Prostate gland (tissue), 2 donors: ENCODE measurements around the gene MESP1. TPM values are rescaled to one million over a fixed set of nuclear protein-coding genes. Genes with fewer than 3 reads are reported as not detected.
A peak's percentile ranks its signal among the peaks of the same experiment; 100 is the strongest.

Experiments used
- DNase-seq: peaks from one replicate; pipeline ENCODE4 v3.0.0-alpha.2; 2019; ENCODE audit warnings: low spot score
- H3K27ac ChIP-seq, 2 donors: fragments of 200-600 bp; sonication (generic); 2 replicates each; pipeline ENCODE4 v1.5.1; 2017 to 2019
- H3K27me3 ChIP-seq: fragments of 200-600 bp; sonication (generic); replicated peaks from 2 replicates; pipeline ENCODE4 v1.5.1; 2019; ENCODE audit not compliant: insufficient read depth
- H3K36me3 ChIP-seq, 2 donors: fragments of 200-600 bp; sonication (generic); 1 replicate in 1 of 2; 2 replicates in 1 of 2; pipeline versions ENCODE4 v1.5.1 to v1.8.1; 2017 to 2019
- H3K4me1 ChIP-seq: fragments of 200-600 bp; sonication (generic); replicated peaks from 2 replicates; pipeline ENCODE4 v1.5.1; 2019
- H3K4me3 ChIP-seq, 2 donors: fragments of 200-600 bp; sonication (generic); 2 replicates each; pipeline ENCODE4 v1.5.1; 2017 to 2019
- H3K9me3 ChIP-seq: fragments of 200-600 bp; sonication (generic); 2 replicates; pipeline ENCODE4 v1.5.1; 2017
- CTCF ChIP-seq, 4 experiments: fragments of 200-600 bp in 2 of 4; fragments of 450-650 bp in 2 of 4; sonication (generic) in 2 of 4; IDR thresholded peaks; 1 replicate in 3 of 4; 2 replicates in 1 of 4; pipeline ENCODE4 v1.5.1; 2016 to 2019; ENCODE audit warnings: antibody characterized with exemption in 4 of 4, mild to moderate bottlenecking in 2 of 4, moderate library complexity in 2 of 4
- POLR2A ChIP-seq: fragments of 450-650 bp; IDR thresholded peaks from one replicate; pipeline ENCODE4 v1.6.1; 2016; ENCODE audit warnings: antibody characterized with exemption, mild to moderate bottlenecking
- POLR2AphosphoS5 ChIP-seq: sonication (generic); formaldehyde crosslinking; IDR thresholded peaks from one replicate; pipeline ENCODE4 v1.6.1; 2017; ENCODE audit warnings: antibody characterized with exemption
- WGBS: methylation state at CpG from one replicate; pipeline ENCODE4 v1.1.5; 2018; 5-methylcytosine and 5-hydroxymethylcytosine counted together
- intact Hi-C: fragments of 100-400 bp; cut with DNase I; formaldehyde crosslinking; loops from one replicate; pipeline ENCODE4 v1.14.2; 2022
- total RNA-seq, 2 donors: library from RNA; depleted of rRNA; stranded (reverse); fragments of >200 nt; gene quantifications; one replicate each; pipeline ENCODE4 v1.1.0, GENCODE V29; 2016

The MESP1 gene
- total RNA-seq, 2 donors from 2014 or later, result 11.5 to 67.4 TPM

GRCh38 chr15:89743594-89743993, 7.5 kb downstream of the MESP1 start:
- Histone ChIP-seq H3K36me3 (no peaks in the 10 kb centered on the region), H3K4me3 (no peak overlapping the region), H3K9me3 (no peaks in the 10 kb centered on the region), H3K4me1 (peaks cover 6% of the 10 kb centered on the region), H3K27ac (no peak overlapping the region), H3K27me3 (no peaks in the 10 kb centered on the region)
- TF ChIP-seq POLR2AphosphoS5 (no peak), POLR2A (no peak), CTCF (IDR thresholded peaks at IDR 0.05) (no peak)
- no peak for DNase-seq
- intact Hi-C loops, result loop anchor here (10.0 kb wide), 1 partner anchor 99 kb away; no protein-coding TSS in a partner anchor
- WGBS, result 82% methylated on average over 8 of the region's 8 CpGs

- H3K27me3 ChIP-seq, result no peaks in the 10 kb centered on the region
- 86% methylated on average over 8 of the region's 8 CpGs for WGBS
- intact Hi-C loops, result loop anchor here (10.0 kb wide), 1 partner anchor 98 kb away; no protein-coding TSS in a partner anchor
Observed at GRCh38 chr15:89743011-89743410, 8.0 kb downstream of the MESP1 start.

GRCh38 chr15:89740137-89740536, 10.9 kb downstream of the MESP1 start:
- TF ChIP-seq POLR2A, result no peak
- TF ChIP-seq POLR2AphosphoS5, result peak; percentile 57
- peak; percentile 84 to 93 (median 90) for TF ChIP-seq CTCF (IDR thresholded peaks at IDR 0.05)
- H3K4me3 ChIP-seq, result no peak overlapping the region
- H3K36me3 ChIP-seq, result no peaks in the 10 kb centered on the region
- H3K27ac ChIP-seq, result peak overlapping the region; percentile 15 to 57
- intact Hi-C loops, result loop anchor here (10.0 kb wide), 1 partner anchor 95 kb away; no protein-coding TSS in a partner anchor
- 7% methylated on average over 8 of the region's 8 CpGs for WGBS
- H3K9me3 ChIP-seq, result no peaks in the 10 kb centered on the region
- H3K27me3 ChIP-seq, result no peaks in the 10 kb centered on the region
- no peaks in the 10 kb centered on the region for H3K4me1 ChIP-seq
- DNase-seq, result peak; percentile 75

More at GRCh38 chr15:89743011-89743410, 8.0 kb downstream of the MESP1 start:
- Histone ChIP-seq H3K36me3 (no peaks in the 10 kb centered on the region), H3K9me3 (no peaks in the 10 kb centered on the region), H3K4me3 (no peak overlapping the region), H3K27ac (no peak overlapping the region), H3K4me1 (peaks cover 6% of the 10 kb centered on the region)
- no peak for DNase-seq
- no peak for TF ChIP-seq CTCF (IDR thresholded peaks at IDR 0.05)
- no peak for TF ChIP-seq POLR2A
- TF ChIP-seq POLR2AphosphoS5, result no peak

- no peak overlapping the region for H3K27ac ChIP-seq
- 64% methylated on average over 4 of the region's 4 CpGs for WGBS
- no peak for DNase-seq
- H3K4me1 ChIP-seq, result no peaks in the 10 kb centered on the region
- no peak overlapping the region for H3K4me3 ChIP-seq
- no peaks in the 10 kb centered on the region for H3K27me3 ChIP-seq
- TF ChIP-seq CTCF (IDR thresholded peaks at IDR 0.05) (no peak), POLR2A (no peak), POLR2AphosphoS5 (no peak)
- intact Hi-C loops, result no loop called here
- H3K9me3 ChIP-seq, result no peaks in the 10 kb centered on the region
- no peaks in the 10 kb centered on the region for H3K36me3 ChIP-seq
Observed at GRCh38 chr15:89735773-89736172, 15.3 kb downstream of the MESP1 start.

- Histone ChIP-seq H3K4me3 (no peak overlapping the region), H3K9me3 (no peaks in the 10 kb centered on the region), H3K36me3 (no peaks in the 10 kb centered on the region), H3K4me1 (no peaks in the 10 kb centered on the region), H3K27me3 (no peaks in the 10 kb centered on the region), H3K27ac (no peak overlapping the region)
- intact Hi-C loops, result no loop called here
- WGBS, result 57% methylated on average over 8 of the region's 8 CpGs
- TF ChIP-seq POLR2AphosphoS5 (no peak), POLR2A (no peak), CTCF (IDR thresholded peaks at IDR 0.05) (no peak)
- DNase-seq, result no peak
Observed at GRCh38 chr15:89732451-89733172, 18.4 kb downstream of the MESP1 start.
